GM12865 (cell line): Measurements from ENCODE around the gene RAMP3.

ENCODE experiments used
- DNase-seq: peaks from one replicate; pipeline ENCODE4 v3.0.0; 2010; ENCODE audit warnings: low read depth
- H3K4me3 ChIP-seq: 2 replicates; pipeline ENCODE4 v1.5.1; 2011; ENCODE audit warnings: mild to moderate bottlenecking, low read depth, low read length, control low read depth
- CTCF ChIP-seq: IDR thresholded peaks from 2 replicates; pipeline ENCODE4 v1.5.1; 2011; ENCODE audit warnings: low read length, control low read depth, low read depth, inconsistent platforms; ENCODE audit not compliant: insufficient read depth; ENCODE audit errors: missing control alignments

The RAMP3 gene

GRCh38 chr7:45143616-45144015 is 14.0 kb upstream of the RAMP3 start:
- no peak overlapping the region for H3K4me3 ChIP-seq
- TF ChIP-seq CTCF, result no peak
- DNase-seq, result no peak

GRCh38 chr7:45145881-45146280 is 11.7 kb upstream of the RAMP3 start:
- no peak for TF ChIP-seq CTCF
- DNase-seq, result no peak
- H3K4me3 ChIP-seq, result no peak overlapping the region

GRCh38 chr7:45146531-45147379 is 10.8 kb upstream of the RAMP3 start:
- no peak for TF ChIP-seq CTCF
- DNase-seq, result no peak
- H3K4me3 ChIP-seq, result no peak overlapping the region

- no peak overlapping the region for H3K4me3 ChIP-seq
- no peak for TF ChIP-seq CTCF
- DNase-seq, result no peak
These were observed 9.5 kb upstream of the RAMP3 start for GRCh38 chr7:45147858-45148652.

- no peak for TF ChIP-seq CTCF
- DNase-seq, result no peak
- H3K4me3 ChIP-seq, result no peak overlapping the region
These were observed 9.0 kb upstream of the RAMP3 start for GRCh38 chr7:45148653-45148973.

- DNase-seq, result no peak
- TF ChIP-seq CTCF, result no peak
- no peak overlapping the region for H3K4me3 ChIP-seq
These were observed 8.0 kb upstream of the RAMP3 start for GRCh38 chr7:45149606-45150005.
